CD14-positive monocyte (primary cell): ENCODE results near the gene KCNC1. TPM values are rescaled to one million over a fixed set of nuclear protein-coding genes. Genes with fewer than 3 reads are reported as not detected.

Experiments used
- DNase-seq, 3 donors: peaks; one replicate each; pipeline ENCODE4 v3.0.0-alpha.2; 2011 to 2022
- H2AFZ ChIP-seq: 2 replicates; pipeline ENCODE4 v1.6.0; 2012; ENCODE audit warnings: mild to moderate bottlenecking, low read depth, low read length, inconsistent platforms; ENCODE audit not compliant: insufficient read depth, poor library complexity, severe bottlenecking
- H3K27ac ChIP-seq, 2 donors: 1 replicate in 1 of 2; 2 replicates in 1 of 2; pipeline ENCODE4 v1.5.1; 2012 to 2013; ENCODE audit warnings: low read length in 2 of 2, control low read depth in 1 of 2, inconsistent platforms in 1 of 2, low read depth in 1 of 2, mild to moderate bottlenecking in 1 of 2
- H3K27me3 ChIP-seq, 2 donors: one replicate each; pipeline versions ENCODE4 v1.6.0 to v1.6.1; 2011 to 2013; ENCODE audit warnings: low read length in 2 of 2; ENCODE audit not compliant: control insufficient read depth in 2 of 2, insufficient read depth in 2 of 2
- H3K36me3 ChIP-seq, 2 donors: replicated peaks in 1 of 2; 1 replicate in 1 of 2; 2 replicates in 1 of 2; pipeline versions ENCODE4 v1.5.1 to v1.6.1; 2012 to 2013; ENCODE audit warnings: low read length in 2 of 2, control low read depth in 1 of 2, inconsistent platforms in 1 of 2, mild to moderate bottlenecking in 1 of 2; ENCODE audit not compliant: insufficient read depth in 2 of 2, control insufficient read depth in 1 of 2
- H3K4me1 ChIP-seq, 2 donors: 1 replicate in 1 of 2; 2 replicates in 1 of 2; pipeline versions ENCODE4 v1.5.1 to v1.6.1; 2012 to 2013; ENCODE audit warnings: low read length in 2 of 2, control low read depth in 1 of 2, inconsistent platforms in 1 of 2, mild to moderate bottlenecking in 1 of 2, moderate library complexity in 1 of 2; ENCODE audit not compliant: insufficient read depth in 2 of 2, control insufficient read depth in 1 of 2
- H3K4me2 ChIP-seq: replicated peaks from 2 replicates; pipeline ENCODE3; 2012; ENCODE audit warnings: low read length, moderate library complexity, mild to moderate bottlenecking; ENCODE audit not compliant: poor library complexity, severe bottlenecking; ENCODE audit errors: extremely low read depth
- H3K4me3 ChIP-seq, 3 experiments: fragments of 200-600 bp in 1 of 3; sonication (generic) in 1 of 3; replicated peaks in 1 of 3; 1 replicate in 2 of 3; 2 replicates in 1 of 3; pipeline ENCODE4 v1.5.1; 2011 to 2013; ENCODE audit warnings: low read length in 3 of 3, mild to moderate bottlenecking in 3 of 3, control low read depth in 2 of 3, low read depth in 2 of 3, inconsistent platforms in 1 of 3, moderate library complexity in 1 of 3
- H3K79me2 ChIP-seq: 2 replicates; pipeline ENCODE4 v1.6.0; 2012; ENCODE audit warnings: mild to moderate bottlenecking, control low read depth, inconsistent platforms, low read length, moderate library complexity; ENCODE audit not compliant: insufficient read depth
- H3K9ac ChIP-seq: 2 replicates; pipeline ENCODE4 v1.6.0; 2017; ENCODE audit warnings: low read length, mild to moderate bottlenecking; ENCODE audit not compliant: insufficient read depth, poor library complexity, severe bottlenecking
- H3K9me3 ChIP-seq, 2 donors: replicated peaks in 1 of 2; 1 replicate in 1 of 2; 2 replicates in 1 of 2; pipeline versions ENCODE4 v1.5.1 to v1.6.1; 2012 to 2013; ENCODE audit warnings: low read length in 2 of 2, control low read depth in 1 of 2; ENCODE audit not compliant: control insufficient read depth in 1 of 2, insufficient read depth in 1 of 2
- H4K20me1 ChIP-seq: 2 replicates; pipeline ENCODE4 v1.6.0; 2012; ENCODE audit warnings: mild to moderate bottlenecking, low read length, control low read depth, moderate library complexity; ENCODE audit not compliant: insufficient read depth
- H3K27ac Mint-ChIP-seq, 7 donors: one replicate each; pipeline ENCODE4 v1.8.0; 2020; ENCODE audit warnings: mild to moderate bottlenecking in 7 of 7, mixed read lengths in 7 of 7, moderate library complexity in 6 of 7, inconsistent platforms in 2 of 7
- H3K27me3 Mint-ChIP-seq, 3 donors: one replicate each; pipeline ENCODE4 v1.8.0; 2021 to 2022; ENCODE audit warnings: low read depth in 3 of 3, mild to moderate bottlenecking in 3 of 3, mixed read lengths in 3 of 3, moderate library complexity in 3 of 3, inconsistent platforms in 1 of 3
- H3K36me3 Mint-ChIP-seq, 2 donors: one replicate each; pipeline ENCODE4 v1.8.0; 2020; ENCODE audit warnings: mixed read lengths in 2 of 2, inconsistent platforms in 1 of 2, mild to moderate bottlenecking in 1 of 2
- H3K4me1 Mint-ChIP-seq: one replicate; pipeline ENCODE4 v1.8.0; 2020; ENCODE audit warnings: mild to moderate bottlenecking, mixed read lengths
- H3K4me3 Mint-ChIP-seq, 2 donors: one replicate each; pipeline ENCODE4 v1.8.0; 2020; ENCODE audit warnings: mild to moderate bottlenecking in 2 of 2, mixed read lengths in 2 of 2, moderate library complexity in 1 of 2
- H3K9me3 Mint-ChIP-seq, 7 donors: one replicate each; pipeline ENCODE4 v1.8.0; 2020 to 2022; ENCODE audit warnings: mixed read lengths in 7 of 7, mild to moderate bottlenecking in 6 of 7, moderate library complexity in 6 of 7, inconsistent platforms in 2 of 7
- CTCF ChIP-seq: fragments of 200-600 bp; IDR thresholded peaks from one replicate; pipeline ENCODE4 v1.8.0; 2022; ENCODE audit warnings: antibody characterized with exemption, mild to moderate bottlenecking
- WGBS: methylation state at CpG from one replicate; pipeline ENCODE4 v1.1.5; 2013; ENCODE audit warnings: missing lambda C conversion rate; ENCODE audit not compliant: insufficient coverage; 5-methylcytosine and 5-hydroxymethylcytosine counted together
- intact Hi-C, 2 donors: fragments of 100-400 bp; cut with micrococcal nuclease; formaldehyde crosslinking; loops; one replicate each; pipeline versions ENCODE4 v1.15.0 to v1.15.1; 2023
- polyA plus RNA-seq, 3 donors: library from polyadenylated mRNA; depleted of rRNA in 1 of 3; unstranded in 2 of 3; stranded (reverse) in 1 of 3; fragments of 300-500 nt in 2 of 3; fragments of >200 nt in 1 of 3; fragmentation: Illumina TruSeq in 2 of 3; gene quantifications; 1 replicate in 2 of 3; 2 replicates in 1 of 3; pipeline ENCODE4 v1.2.3, GENCODE V29; 2012 to 2021

The KCNC1 gene
- polyA plus RNA-seq, 3 donors, result not detected

- Histone ChIP-seq H2AFZ (no peak overlapping the region), H3K27ac (no peak overlapping the region), H3K9me3 (no peaks in the 10 kb centered on the region), H3K79me2 (no peaks in the 10 kb centered on the region), H3K4me3 (no peak overlapping the region), H3K36me3 (no peaks in the 10 kb centered on the region), H3K4me2 (no peak overlapping the region), H3K9ac (no peak overlapping the region), H3K4me1 (no peaks in the 10 kb centered on the region), H4K20me1 (no peaks in the 10 kb centered on the region), H3K27me3 (no peaks in the 10 kb centered on the region)
- no peak for TF ChIP-seq CTCF
- H3K4me1 Mint-ChIP-seq, result no peaks in the 10 kb centered on the region
- H3K27ac Mint-ChIP-seq, result no peak overlapping the region
- H3K36me3 Mint-ChIP-seq, result no peaks in the 10 kb centered on the region
- H3K27me3 Mint-ChIP-seq, result peaks cover 0 to 7% (median 1%) of the 10 kb centered on the region in 3 donors
- H3K9me3 Mint-ChIP-seq, result peaks cover 0 to 2% (median 0%) of the 10 kb centered on the region in 7 donors
- DNase-seq, result no peak
- intact Hi-C loops, result no loop called here
- H3K4me3 Mint-ChIP-seq, result no peak overlapping the region
Measured at GRCh38 chr11:17770917-17771316, 36.3 kb downstream of the KCNC1 start.

DNA sequence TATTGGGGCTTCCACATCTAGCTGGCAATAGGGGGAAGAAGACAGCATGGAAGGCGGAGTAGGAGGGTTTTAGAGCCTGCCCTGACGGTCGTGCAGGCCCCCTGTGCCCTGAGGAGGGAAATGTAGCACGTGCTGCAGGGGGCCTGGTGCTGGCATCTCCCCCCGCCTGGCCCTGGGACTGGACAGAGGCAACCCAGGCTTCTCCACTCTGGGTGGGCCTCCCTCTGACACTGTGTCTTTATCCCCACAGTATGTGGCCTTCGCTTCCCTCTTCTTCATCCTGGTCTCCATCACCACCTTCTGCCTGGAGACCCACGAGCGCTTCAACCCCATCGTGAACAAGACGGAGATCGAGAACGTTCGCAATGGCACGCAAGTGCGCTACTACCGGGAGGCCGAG is 36.8 kb downstream of the KCNC1 start:
- Histone ChIP-seq H2AFZ (no peak overlapping the region), H3K9ac (no peak overlapping the region), H3K9me3 (no peaks in the 10 kb centered on the region), H3K79me2 (no peaks in the 10 kb centered on the region), H3K27me3 (no peaks in the 10 kb centered on the region), H3K27ac (no peak overlapping the region), H3K4me3 (no peak overlapping the region), H3K4me2 (no peak overlapping the region), H3K36me3 (no peaks in the 10 kb centered on the region), H4K20me1 (no peaks in the 10 kb centered on the region), H3K4me1 (no peaks in the 10 kb centered on the region)
- Mint-ChIP-seq H3K27me3 (peaks cover 0 to 8% (median 1%) of the 10 kb centered on the region in 3 donors), H3K4me3 (no peak overlapping the region), H3K36me3 (no peaks in the 10 kb centered on the region), H3K27ac (no peak overlapping the region), H3K4me1 (no peaks in the 10 kb centered on the region), H3K9me3 (peaks cover 0 to 2% (median 0%) of the 10 kb centered on the region in 7 donors)
- WGBS, result 93% methylated on average over 16 of the region's 17 CpGs
- intact Hi-C loops, result no loop called here
- no peak for TF ChIP-seq CTCF
- no peak for DNase-seq
